ENCODE measurements around the gene ZFP57.

- no peak for TF ChIP-seq CTCF (IDR thresholded peaks at IDR 0.05)
- TF ChIP-seq POLR2AphosphoS5 (IDR thresholded peaks at IDR 0.05) = no peak
Observed at GRCh38 chr6:29656157-29656556, 24.8 kb downstream of the ZFP57 start.
